Loucy (cell line): ENCODE measurements around the gene FHAD1.

ENCODE experiments used
- CTCF ChIP-seq: fragments of 200-600 bp; sonication (generic); conservative IDR thresholded peaks from 2 replicates; pipeline ENCODE4 v1.5.1; 2014; ENCODE audit warnings: mild to moderate bottlenecking, antibody characterized with exemption, low read length
- EZH2phosphoT487 ChIP-seq: fragments of 200-600 bp; IDR thresholded peaks from 2 replicates; pipeline ENCODE4 v1.6.1; 2018; ENCODE audit warnings: antibody characterized with exemption, mild to moderate bottlenecking, moderate library complexity, borderline replicate concordance

- TF ChIP-seq CTCF (no peak), EZH2phosphoT487 (no peak)
These were observed 195.7 kb downstream of the FHAD1 start for GRCh38 chr1:15442759-15443158.
